HG02884 (cell line): ENCODE data around the gene IYD.
A peak's percentile ranks its signal among the peaks of the same experiment; 100 is the strongest.

Experiments
- ATAC-seq: cut with Tn5 transposase; IDR thresholded peaks from one replicate; pipeline ENCODE4 v1.9.1; 2021; ENCODE audit warnings: mild to moderate bottlenecking, moderate library complexity; ENCODE audit not compliant: unreplicated experiment

The IYD gene, protein sequence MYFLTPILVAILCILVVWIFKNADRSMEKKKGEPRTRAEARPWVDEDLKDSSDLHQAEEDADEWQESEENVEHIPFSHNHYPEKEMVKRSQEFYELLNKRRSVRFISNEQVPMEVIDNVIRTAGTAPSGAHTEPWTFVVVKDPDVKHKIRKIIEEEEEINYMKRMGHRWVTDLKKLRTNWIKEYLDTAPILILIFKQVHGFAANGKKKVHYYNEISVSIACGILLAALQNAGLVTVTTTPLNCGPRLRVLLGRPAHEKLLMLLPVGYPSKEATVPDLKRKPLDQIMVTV

DNA sequence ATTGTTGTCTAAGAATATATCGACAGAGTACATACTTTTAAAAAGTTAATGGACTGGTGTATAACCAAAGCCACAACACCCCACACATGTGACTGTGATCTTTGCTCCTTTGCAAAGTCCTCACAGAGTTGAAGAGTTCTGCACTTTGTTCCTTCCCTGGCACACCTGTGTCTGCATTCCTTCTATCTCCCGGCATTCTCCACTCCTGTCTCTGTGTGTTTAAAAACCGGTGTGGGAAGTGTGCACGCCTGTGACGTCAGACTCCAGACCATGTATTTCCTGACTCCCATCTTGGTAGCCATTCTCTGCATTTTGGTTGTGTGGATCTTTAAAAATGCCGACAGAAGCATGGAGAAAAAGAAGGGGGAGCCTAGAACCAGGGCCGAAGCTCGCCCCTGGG is at the start of gene IYD:
Gene IYD (plus strand): TSS at position 251 of the 400 bp plus-strand sequence. CDS start 20 bp downstream, at position 271.
- ATAC-seq, result no peak

DNA sequence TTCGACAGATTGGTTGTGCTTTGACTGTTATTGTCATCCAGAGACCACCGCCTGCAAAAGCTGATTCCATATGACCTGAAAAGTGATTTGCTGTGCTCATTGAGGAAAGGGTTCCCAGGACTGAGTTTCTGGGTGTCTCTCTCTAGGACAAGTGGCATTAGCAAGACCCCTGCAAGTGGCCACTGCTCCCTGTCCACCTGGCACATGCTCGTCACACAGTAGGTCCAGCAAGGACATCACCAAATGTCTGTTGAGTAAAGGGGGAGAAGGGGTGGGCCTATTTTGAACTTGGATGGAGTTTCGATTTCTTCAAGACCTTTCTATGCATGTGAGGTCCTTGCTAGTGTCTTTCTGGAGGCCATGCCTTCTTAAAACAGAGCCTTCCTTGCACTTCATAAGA is 48.9 kb upstream of the IYD start:
- no peak for ATAC-seq

DNA sequence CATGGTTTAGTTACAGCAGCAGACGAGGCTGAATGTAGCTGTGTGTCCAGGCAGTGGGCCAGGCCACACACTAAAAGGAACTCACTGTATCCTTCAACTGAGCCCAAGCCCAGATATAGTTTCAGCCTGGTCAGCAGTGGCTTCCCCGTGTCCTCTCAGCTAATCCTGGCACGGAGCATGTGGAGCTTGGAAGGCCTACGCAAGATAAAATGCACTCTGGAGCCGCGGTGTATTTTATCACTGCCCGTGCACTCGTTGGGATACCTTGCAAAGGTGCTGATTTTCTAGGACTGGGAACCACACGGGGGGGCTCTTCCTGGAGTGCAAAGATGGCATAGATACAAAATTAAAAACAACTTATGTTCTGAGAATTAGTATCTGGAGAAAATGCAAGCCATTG is 48.4 kb upstream of the IYD start:
- ATAC-seq, result no peak

DNA sequence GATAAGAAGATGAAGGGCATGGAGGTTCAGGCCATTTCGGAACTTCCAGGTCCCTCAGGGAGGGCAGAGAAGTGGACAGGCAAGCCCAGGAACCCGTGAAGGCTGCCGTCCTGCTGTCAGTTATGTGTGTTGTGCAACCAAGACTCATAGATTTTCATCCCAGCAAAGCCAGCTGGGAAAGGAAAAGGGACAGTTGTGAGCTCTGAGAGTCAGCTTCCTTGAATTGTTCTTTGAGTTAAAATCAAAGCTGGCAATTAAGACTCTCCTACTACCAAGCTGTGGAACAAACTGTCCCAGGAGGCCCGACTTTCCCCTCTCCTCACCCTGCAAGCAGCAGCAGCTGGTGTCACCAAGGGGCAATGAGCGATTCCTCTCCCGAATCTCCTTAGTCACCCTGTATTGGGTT is 46.3 kb upstream of the IYD start:
- ATAC-seq, result no peak

DNA sequence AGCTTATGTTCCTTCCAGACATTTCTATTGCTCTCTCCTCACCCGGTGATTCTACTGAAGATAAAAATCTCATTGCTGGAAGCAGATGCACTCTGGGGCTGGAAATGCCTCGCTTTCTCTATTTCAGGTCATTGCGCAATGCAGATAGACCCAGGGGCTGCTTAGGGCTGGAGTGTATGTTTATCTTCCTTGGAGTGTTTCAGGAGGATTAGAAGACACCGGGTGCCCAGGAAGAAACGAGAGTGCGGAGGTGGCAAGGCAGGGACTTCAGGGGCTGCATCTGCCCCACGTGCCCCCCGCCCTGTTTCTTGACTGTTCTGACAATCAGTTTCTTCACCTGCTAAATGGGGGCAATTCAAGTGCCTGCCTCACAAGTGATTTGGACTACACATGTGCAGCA is 45.6 kb upstream of the IYD start:
- ATAC-seq, result no peak

DNA sequence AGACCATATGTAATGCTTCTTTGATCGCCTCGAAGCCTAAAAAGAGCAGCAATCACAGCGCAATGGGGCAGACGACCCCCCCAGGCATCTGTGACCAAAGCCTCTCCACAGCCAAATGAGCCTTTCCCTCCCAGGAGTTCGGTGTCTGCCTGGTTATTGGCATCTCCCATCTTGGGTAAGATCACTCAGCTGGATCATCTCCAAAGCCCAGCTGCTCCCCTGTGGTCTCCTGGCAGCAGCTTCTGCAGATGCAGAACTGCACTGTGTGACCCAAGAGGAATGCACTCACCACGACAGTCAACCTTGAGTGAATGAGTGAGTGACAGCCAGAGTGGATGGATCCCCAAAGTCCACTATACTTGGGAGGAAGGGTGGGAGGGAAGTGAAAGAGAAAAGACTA is 44.8 kb upstream of the IYD start:
- ATAC-seq, result no peak

DNA sequence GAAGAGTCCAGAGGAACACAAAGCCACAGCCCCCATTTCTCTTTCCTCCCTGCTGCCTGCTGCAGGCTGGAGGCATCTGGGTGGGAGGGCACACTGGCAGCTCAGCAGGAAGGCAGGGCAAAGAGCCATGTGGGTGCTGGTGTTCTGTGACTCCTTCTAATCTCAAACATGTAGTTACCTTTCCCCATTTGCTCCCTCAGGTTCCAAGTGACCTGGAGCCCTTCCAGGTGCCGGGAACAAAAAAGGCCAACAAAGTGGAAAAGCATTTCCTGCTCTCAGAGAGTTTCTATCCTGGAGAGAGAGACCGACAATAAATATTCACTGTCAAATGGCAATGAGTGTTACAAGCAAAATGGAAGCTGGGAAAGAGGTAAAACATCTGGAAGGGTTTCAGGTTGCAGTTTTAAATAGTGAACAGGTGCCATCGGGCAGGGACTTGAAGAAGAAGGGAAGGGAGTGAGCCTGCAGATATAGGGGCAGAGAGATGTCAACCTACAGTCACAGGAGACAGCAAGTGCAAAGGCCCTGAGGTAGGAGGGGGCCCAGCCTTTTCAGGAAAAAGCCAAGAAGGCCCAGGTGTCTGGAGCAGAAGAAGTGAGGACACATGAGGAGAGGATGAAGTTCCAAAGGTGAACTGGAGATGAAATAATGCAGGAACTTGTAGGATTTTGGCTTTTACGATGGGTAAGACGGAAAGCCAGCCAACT is 43.6 kb upstream of the IYD start:
- no peak for ATAC-seq

DNA sequence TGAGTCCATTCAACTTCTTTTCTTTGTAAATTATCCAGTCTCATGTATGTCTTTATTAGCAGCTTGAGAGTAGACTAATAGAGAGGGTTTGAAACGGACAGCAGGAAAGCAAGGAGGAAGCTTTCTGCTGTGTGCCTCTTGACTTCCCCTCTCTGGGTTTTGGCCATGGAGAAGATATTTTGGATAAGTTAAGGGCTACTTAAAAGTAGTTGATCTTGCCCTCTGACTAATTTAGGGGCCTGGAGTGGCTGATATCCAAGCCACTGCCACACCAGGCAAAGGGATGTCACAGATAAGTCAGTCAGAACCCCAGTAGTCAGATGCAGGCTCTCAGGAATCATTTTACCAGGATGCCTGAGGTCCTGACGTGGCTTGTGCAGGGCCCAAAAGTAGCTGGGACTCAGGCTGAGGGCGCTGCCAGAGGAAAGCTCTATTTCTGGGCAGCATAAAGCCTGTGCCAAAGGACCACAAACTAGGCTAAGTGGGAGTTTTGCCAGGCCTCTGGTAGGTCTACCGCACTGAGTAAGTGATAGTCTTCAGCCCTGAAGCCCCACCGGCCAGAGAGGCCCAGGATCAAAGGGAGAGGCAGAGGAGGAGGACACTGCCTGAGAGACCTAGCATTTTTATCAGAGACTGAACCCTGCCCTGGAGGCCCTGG is 41.6 kb upstream of the IYD start:
- no peak for ATAC-seq

DNA sequence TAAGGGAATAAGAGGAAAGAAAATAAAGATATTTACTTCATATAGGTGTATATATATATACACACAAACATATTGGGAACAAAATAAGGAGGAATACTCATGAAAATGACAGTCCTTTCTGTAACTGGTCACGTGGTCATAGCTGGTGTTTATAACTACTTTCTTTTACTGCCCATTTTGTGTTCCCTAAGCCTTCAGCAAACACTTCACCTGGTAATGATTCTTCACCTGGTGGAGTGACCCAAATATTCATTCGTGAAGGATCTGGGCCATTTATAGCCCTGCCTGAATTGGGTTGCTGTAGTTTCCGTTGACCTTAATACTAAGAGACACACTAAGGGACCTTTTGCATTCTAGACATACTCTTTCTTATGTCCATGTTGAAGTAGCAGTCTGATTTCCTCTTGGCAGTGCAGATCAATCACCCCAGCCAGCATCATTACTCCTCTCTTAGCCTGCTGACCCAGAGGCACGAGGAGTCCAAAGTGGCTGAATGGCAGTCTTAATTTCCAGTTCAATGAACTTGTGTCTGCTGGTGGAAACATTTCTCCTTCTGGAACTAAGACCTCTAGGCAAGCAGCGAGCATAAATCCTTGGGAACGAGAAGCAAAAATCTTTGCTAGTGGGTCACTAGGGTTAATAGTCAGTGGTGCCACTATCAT is 39.9 kb upstream of the IYD start:
- no peak for ATAC-seq

DNA sequence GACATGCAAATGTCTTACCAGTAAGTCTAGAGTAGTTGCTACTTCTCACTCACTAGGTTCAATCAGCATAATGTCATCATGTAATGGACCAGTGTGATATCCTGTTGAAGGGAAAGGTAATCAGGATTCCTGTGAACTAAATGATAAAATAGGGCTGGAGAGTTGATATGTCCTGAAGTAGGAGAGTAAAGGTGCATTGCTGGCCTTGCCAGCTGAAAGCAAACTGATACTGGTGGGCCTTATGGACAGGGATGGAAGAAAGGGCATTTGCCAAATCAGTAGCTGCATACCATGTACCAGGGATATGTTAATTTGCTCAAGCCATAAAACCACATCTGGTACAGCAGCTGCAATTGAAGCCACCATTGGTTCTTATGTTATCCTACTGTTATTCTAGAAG is 37.5 kb upstream of the IYD start:
- ATAC-seq, result no peak

DNA sequence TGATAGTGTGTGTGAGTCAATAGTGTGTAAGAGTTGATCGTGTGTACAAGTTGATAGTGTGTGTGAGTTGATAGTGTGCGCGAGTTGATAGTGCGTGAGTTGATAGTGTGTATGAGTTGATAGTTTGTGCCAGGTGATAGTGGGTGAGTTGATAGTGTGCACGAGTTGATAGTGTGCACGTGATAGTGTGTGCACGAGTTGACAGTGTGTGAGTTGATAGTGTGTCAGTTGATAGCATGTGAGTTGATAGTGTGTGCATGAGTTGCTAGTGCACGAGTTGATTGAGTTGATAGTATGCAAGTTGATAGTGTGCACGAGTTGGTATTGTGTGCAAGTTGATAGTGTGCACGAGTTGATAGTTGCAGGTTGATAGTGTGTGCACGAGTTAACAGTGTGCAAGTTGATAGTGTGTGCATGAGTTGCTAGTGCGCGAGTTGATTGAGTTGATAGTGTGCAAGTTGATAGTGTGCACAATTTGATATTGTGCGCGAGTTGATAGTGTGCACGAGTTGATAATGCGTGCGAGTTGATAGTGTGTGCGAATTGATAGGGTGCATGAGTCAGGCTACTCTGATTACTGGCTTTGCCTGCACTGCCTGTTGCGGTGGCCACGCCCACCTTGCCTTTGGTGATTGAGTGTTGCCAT is 35.8 kb upstream of the IYD start:
- no peak for ATAC-seq

DNA sequence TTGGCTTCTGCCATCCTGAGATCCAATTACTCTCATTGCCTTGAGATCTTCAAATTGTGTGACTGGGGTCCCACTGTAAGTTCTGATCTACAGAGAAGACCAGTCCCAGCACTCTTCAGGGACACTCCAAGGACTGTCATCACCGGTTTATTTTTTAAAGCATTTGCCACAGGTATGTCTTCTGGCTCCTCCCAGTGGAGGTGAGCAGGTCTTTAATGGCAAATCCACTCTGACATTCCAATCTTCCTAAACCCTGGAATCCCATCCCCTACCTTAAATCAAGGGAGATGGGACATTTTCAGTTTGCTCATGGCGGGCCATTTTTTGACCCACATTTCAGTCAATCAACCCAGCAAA is 35.2 kb upstream of the IYD start:
- no peak for ATAC-seq

DNA sequence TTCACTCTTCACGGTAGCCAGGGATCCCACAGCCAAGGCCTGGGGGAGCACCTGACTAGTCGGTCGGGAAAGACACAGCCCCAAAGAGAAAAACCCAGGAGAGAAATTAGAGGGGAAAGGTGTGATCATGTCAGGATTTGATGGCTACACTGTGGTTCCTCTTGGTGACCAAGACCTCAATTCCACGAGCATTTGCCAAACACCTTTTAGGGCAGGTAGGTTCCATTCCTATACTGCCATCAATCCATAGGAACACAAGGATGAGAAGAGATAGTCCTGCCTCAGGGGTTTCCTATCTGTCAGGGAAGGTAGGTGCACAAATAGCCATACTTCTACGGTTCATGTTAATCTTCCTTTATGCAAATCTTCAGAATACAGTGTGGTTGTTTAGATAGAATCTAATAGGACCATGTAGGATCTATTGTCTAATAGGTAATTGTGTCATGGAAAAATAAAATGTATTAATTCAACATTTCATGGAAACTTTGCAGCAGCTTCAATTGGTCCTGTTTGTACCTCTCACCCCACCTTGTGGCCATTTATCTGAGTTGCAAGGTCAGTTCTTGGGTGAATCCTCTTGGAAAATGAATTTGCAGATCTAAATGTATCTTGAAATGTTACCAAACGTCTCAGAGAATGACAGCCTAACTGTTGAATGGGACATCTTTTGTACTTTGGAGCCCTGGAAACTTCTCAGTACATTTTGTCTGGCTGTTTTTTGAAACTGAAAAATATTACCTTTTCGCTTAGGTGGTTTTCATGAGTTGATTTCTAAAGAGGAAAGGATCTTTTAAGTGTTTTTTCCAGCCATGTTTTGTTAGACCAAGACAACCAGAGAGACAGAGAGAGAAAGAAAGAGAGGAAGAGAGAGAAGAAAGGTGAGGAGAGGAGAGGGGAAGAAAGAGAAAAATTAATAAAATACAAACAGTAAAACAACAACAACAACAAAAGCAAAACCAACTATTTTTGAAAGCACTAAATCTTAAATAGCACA is 33.7 kb upstream of the IYD start:
- ATAC-seq, result no peak

DNA sequence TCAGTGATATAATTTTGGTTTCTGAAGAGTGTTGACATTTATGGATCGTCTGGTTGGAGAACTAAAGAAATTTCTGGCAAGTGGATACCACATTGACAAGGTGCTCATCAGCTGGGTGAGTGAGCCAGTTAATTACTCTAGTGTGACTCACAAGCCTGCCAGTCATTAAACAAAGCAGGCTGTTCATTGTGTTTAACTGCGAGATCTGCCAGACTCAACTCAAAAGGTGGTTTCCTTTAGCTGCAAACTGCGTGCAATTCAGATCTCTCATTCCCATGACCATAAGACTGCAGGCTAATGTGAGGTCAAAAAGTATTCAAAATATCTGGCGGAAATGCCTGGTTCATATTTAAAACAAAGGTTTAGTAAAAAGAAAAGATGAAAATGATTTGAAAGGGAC is 32.5 kb upstream of the IYD start:
- peak; percentile 62 for ATAC-seq

DNA sequence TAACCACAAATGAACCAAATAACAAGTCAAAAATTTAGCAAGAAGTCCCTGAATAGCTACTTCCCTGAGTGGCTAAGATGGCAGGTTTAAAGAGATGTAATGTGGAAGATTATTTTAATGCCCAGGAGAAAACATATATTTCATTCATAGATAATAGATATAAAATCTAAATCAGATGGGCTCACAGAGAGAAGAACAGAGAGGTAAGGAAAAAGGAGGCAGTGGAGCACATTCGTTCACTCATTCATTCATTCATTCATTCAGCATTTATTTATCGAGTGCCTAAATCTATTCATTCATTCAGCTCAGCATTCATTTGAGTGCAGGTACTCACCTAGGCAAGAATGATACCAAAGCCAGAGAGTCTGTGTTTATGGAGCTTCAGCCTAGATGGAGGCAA is 32.1 kb upstream of the IYD start:
- ATAC-seq, result peak; percentile 36

DNA sequence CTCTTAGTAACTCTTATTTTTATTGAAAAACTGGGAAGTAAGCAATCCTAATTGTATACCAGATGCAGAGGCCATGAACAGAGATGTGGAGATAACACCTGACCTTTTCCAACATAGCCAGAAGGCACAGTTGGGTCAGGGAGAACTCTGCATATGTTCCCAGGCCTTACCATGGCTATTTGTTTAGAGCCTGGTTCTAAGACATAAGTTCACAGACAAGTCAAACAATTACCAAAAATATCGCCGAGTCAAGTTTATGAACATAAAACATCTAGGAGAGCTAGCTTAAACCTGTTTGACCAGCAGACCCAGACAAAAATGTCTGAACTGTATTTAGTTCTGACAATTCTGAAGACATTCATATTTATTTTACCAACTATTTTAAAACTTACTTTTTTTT is 26.7 kb upstream of the IYD start:
- no peak for ATAC-seq

DNA sequence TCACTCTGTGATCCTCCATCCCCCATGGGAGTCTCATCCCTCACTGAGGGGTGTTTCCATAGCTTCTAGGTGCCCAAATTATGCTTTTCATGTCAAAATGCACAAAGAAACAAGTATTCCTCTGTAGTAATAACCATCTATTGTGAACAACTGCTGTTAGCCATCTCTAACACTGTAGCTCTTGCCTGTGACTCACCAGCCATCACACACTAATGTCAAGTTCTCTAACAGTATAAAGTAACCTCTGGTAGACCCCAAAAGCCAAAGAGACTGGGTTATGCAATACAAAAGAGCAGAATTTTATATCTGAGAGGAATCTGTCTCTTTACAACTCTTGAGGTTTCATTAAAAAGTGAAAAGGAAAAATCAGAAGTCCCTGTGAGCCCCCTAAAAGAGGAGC is 25.4 kb upstream of the IYD start:
- ATAC-seq, result no peak

DNA sequence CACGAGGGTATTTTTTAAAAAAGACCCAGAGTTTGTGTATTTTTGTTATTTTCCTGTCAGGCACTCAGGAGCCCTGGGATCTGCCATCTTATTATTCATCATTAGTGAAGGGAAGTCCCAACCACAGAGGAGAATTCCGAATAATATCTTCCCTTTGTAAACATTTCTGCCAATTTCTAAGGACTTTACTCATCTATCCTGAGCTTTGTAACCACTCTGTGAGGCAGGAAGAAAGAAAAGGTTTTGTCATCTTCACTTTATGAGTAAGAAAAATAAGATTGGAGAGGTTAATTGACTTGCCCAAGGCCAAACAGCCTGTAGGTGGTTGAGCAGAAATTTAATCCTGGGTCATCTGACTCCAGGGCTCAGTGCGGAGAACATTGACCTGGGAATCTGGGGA is 23.0 kb upstream of the IYD start:
- ATAC-seq, result no peak

DNA sequence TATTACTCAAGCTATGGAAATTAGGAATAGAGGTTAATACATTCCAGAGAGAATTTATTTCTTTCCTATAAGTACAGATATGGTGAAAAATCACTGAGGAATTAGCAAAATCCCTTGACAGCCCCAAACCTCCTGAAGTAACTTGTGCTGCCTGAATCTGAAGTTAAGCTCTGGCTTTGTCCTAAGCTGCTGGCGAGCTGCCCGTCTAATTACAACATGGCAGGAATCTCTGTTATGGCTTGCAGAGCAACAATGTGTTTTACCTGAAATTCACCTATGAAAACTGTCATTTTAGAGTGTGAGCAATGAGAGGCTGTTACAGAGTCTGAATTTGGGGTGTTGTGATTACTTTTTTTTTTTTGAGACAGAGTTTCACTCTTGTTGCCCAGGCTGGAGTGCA is 22.5 kb upstream of the IYD start:
- ATAC-seq, result no peak

DNA sequence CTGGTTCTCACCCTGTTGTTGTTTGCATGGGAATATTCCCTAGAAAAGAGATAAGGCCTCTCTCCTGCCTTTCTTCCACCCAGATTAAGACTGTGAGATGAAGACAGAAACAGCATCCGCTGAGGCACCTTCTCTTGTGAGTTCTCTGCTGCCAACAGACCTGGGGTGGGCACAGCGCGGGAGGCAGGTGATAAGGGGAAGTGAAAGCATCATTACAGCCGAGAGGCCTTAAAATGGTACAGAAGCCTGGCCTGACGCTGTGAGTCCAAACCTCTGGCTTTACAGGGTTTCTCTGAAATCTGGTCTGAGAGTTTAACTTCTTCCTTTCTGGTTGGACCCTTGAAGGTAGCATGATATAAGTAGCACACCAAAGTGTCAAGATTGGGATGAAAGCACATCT is 21.0 kb upstream of the IYD start:
- ATAC-seq, result no peak
